Hindlimb muscle (tissue), 1 donor: ENCODE data around the gene ACAT2. TPM values are rescaled to one million over a fixed set of nuclear protein-coding genes. Genes with fewer than 3 reads are reported as not detected.
A peak's percentile ranks its signal among the peaks of the same experiment; 100 is the strongest.
"Not testable (repeated sequence)": the region's sequence is repeated elsewhere in the genome, so short reads cannot be mapped to it uniquely, and the experiment has no call there.

Experiments
- DNase-seq: peaks from one replicate; pipeline ENCODE4 v3.0.0-alpha.2; 2013
- polyA plus RNA-seq: library from polyadenylated mRNA; unstranded; fragments of 120-200 nt; gene quantifications from one replicate; pipeline ENCODE4 v1.2.1, GENCODE V29; 2013; ENCODE audit not compliant: insufficient read length

ACAT2 gene
- polyA plus RNA-seq, 1 donor = 15.1 TPM

DNA sequence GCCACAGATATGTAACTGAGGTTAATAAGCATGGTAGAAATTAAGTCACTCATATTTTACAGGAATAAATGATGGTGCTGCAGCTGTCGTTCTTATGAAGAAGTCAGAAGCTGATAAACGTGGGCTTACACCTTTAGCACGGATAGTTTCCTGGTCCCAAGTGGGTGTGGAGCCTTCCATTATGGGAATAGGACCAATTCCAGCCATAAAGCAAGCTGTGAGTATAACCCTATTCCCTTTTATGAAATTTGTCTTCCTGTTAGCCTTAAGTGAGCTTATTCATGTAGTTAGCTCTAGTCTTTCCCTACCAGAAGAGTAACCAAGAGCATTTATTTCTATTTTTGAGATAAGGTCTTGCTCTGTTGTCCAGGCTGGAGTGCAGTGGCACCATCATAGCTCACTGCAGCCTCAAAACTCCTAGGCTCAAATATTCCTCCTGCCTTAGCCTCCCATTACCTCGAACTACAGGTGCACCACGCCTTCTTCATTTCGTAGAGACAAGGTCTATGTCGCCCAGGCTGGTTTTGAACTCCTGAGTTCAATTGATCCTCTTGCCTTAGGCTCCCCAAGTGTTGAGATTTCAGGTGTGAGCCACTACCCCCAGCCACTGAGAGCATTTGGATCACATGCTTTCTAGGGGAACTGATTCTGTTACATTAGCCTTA lies 15.5 kb downstream of the ACAT2 start:
- no peak for DNase-seq

- DNase-seq = no peak
These were observed 16.3 kb downstream of the ACAT2 start for GRCh38 chr6:159778131-159778530.

- DNase-seq = no peak
These were observed 16.8 kb downstream of the ACAT2 start for GRCh38 chr6:159778542-159779103.

- no peak for DNase-seq
These were observed 26.4 kb downstream of the ACAT2 start for GRCh38 chr6:159788276-159788675.

- peak; percentile 30 for DNase-seq
These were observed 27.0 kb downstream of the ACAT2 start for GRCh38 chr6:159788753-159789376.

DNA sequence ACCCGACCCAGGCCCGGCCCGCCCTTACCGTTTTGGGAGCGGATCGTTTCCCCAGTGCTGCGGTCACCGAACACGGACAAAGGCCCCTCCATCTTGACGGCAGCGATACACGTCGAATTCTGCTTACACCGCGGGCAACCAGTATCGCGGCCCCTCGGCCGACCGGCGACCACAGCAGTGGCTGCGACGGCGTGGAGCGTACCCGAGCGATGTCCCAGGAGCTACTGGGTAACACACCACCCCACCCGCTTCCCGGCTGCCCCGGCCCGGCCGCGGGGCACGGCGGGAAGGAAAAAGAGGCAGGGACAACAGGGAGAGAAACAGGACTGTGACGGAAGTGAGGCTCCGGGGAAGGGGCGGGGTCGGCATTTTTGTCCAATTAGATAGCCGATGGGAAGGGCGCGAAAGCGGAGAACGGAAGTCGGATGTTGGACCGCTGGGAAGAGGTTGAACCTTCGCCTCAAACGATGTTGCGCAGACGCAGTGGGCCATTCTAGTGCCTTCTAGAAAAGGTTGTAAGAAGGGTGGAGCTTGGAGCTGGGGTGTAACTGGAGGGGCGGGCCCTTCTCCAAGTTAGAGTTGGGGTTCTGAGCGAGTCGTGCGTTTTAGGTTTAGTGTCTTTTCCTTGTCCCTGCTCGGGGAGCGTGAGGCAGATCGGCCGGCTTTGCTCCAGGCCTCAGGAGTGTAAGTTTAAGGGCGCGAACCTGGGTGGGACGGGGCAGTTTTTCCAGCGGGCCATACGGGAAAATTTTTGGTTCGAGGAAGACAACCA lies 27.7 kb downstream of the ACAT2 start, which contains the start of gene TCP1:
Gene TCP1 (minus strand): TSS at position 226 of the 772 bp plus-strand sequence. CDS start 134 bp downstream, at position 92.
- peak; percentile 100 for DNase-seq

- peak; percentile 96 for DNase-seq
These were observed 28.5 kb downstream of the ACAT2 start, which contains the start of gene MRPL18 for GRCh38 chr6:159790149-159790955. Gene MRPL18 (plus strand): TSS chr6:159790467. CDS start chr6:159790588, 121 bp downstream.

GRCh38 chr6:159790956-159791598 lies 29.2 kb downstream of the ACAT2 start:
- no peak for DNase-seq

GRCh38 chr6:159794976-159795375 lies 33.1 kb downstream of the ACAT2 start:
- DNase-seq = not testable (repeated sequence)

DNA sequence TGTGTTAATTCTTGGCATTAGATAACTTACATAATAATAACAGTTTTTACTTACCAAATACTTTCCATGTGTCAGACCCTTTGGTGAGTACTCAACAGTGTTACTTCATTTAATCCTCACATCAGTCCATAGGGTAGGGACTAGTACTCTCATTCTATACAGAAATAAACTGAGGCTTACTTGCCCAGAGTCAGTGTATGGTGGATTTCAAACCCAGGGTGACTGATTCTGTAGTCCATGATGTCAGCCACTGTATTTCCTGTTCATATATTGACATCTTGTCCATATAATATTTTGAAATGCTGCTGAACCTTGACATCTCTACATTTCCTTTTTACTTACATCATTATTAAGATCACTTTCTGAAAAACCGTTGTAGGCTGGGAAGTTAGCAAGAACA lies 35.7 kb downstream of the ACAT2 start:
- DNase-seq = no peak

DNA sequence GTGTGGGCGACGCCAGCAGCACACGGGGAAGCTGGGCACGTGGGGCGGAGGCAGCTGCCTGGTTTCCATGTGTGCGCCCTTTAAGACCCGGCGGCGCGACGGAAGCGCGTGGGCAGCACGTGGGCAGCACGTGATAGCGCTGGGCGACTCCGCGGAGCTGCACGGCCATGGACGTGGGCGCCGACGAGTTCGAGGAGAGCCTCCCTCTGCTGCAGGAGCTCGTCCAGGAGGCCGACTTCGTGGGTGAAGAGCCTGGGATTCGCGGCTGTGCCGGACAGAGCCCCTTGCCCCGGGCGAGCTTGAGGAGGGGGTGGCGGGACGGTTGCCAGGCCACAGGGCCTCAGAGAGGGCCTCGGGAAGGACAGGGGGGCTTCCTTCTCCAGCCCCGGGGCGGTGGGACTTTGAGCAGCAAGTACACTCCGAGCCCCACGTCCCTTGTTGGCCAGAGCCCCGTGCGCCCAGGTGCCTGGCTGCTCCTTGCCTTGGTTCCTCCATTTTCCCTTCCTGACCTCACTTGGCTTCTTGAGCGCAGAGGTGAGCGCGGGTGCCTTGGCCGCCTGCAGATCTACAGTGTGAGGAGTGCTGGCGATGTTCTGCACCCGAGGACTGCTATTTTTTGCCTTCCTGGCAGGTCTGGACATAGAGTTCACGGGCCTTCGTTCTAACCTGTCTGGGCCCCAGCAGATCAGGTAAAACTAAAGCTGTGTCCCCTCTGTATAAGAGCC lies 38.5 kb downstream of the ACAT2 start, which contains the start of gene PNLDC1:
Gene PNLDC1 (plus strand): TSS at position 136 of the 725 bp plus-strand sequence. CDS start 32 bp downstream, at position 168.
- DNase-seq = no peak

DNA sequence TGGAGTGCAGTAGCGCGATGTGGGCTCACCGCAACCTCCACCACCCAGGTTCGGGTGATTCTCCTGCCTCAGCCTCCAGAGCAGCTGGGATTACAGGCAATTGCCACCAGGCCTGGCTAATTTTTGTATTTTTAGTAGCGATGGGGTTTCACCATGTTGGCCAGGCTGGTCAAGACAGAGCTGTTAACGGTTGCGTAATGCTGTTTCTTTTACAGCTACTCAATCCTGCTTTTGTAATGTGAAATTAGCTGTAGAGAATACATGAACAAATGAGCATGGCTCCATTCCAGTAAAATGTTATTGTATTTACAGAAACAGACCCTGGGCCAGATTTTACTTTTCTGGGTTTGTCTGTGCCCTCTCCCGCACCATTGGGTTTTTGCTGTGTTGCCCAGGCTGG lies 40.1 kb downstream of the ACAT2 start:
- no peak for DNase-seq

- no peak for DNase-seq
These were observed 42.7 kb downstream of the ACAT2 start for GRCh38 chr6:159804504-159804903.

DNA sequence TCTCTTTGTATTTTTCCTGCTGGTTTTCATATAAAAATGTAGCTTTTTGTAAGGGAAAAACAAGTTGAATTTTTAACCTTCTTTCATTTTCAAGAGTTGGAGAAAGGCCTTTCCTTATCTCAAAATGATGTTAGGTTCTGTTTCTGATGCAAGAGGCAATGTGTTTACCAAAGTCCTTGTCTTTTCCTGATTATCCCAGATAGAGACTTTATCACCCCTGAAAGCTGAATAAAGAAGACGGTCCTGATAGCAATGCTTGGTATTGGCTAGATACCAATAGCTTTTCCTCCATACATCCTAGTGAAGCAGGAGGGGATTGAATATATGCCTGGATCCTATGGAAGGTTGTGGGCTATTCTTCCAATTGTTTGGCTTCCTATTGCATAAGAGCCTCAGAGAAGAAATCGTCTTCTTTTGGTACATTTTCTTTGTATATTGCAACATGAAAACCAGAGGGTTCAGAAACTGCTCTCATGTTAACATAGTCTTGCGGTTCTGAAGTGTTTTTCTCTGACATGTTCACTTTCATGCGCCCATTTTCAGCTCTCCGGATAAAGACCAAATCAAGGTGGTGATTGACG lies 43.7 kb downstream of the ACAT2 start:
- no peak for DNase-seq

DNA sequence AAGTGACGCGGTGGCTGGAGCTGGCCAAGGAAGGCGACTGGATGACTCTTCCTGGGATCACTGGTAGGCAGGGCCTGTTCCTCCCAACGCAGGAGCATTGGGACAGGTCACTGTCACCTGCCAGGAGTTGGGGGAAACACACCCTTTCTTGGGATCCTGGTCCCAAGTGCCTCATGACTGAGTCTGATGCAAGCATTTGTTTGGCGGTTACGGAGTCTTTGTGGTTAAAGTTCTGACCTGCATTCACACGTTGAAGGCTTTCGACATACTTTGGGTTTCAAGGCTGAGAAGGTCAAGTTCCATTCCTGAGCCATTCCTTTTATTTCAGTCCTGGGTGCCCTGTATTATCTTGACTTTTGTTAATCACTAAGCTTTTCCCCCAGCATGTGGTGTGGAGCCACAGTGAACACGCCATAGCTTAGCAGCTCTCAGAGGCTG lies 44.2 kb downstream of the ACAT2 start:
- no peak for DNase-seq

GRCh38 chr6:159807150-159807858 lies 45.5 kb downstream of the ACAT2 start:
- DNase-seq = no peak

GRCh38 chr6:159808647-159809046 lies 46.8 kb downstream of the ACAT2 start:
- DNase-seq = no peak

- DNase-seq = no peak
These were observed 47.3 kb downstream of the ACAT2 start for GRCh38 chr6:159809149-159809548.

- DNase-seq = no peak
These were observed 51.9 kb downstream of the ACAT2 start for GRCh38 chr6:159813781-159814180.

- no peak for DNase-seq
These were observed 53.6 kb downstream of the ACAT2 start for GRCh38 chr6:159815410-159815809.
